GF-D8 (cell line): Measurements from ENCODE around the gene HNRNPCL2.
"Not testable (repeated sequence)": the region's sequence is repeated elsewhere in the genome, so short reads cannot be mapped to it uniquely, and the experiment has no call there.

Source experiments
- DNase-seq: peaks from one replicate; lab custom pipeline; 2025; lab: John Stamatoyannopoulos, UW

Gene HNRNPCL2

GRCh38 chr1:13116754-13117153 is at the start of gene HNRNPCL2:
HNRNPCL2 (minus strand) TSS chr1:13116854; CDS start chr1:13116400, 454 bp downstream.
- DNase-seq, result not testable (repeated sequence)

- DNase-seq, result not testable (repeated sequence)
Observed at GRCh38 chr1:13165531-13165930, 48.9 kb upstream of the HNRNPCL2 start, which contains the start of gene HNRNPCL4. HNRNPCL4 (minus strand) TSS chr1:13165631; CDS start chr1:13165467, 164 bp downstream.

GRCh38 chr1:13155909-13156308 is 39.3 kb upstream of the HNRNPCL2 start, which contains the start of gene PRAMEF26:
PRAMEF26 (minus strand) TSS chr1:13156009; CDS start chr1:13153095, 2,914 bp downstream.
- not testable (repeated sequence) for DNase-seq

- not testable (repeated sequence) for DNase-seq
Observed at GRCh38 chr1:13070474-13070873, 46.2 kb downstream of the HNRNPCL2 start, which contains the start of gene PRAMEF25. PRAMEF25 (plus strand) TSS chr1:13070774; CDS start chr1:13073694, 2,920 bp downstream.
